Fibroblast of the aortic adventitia (primary cell): ENCODE measurements around the gene RBM7. TPM values are rescaled to one million over a fixed set of nuclear protein-coding genes. Genes with fewer than 3 reads are reported as not detected.

Source experiments
- DNase-seq: peaks from one replicate; pipeline ENCODE4 v3.0.0-alpha.2; 2010; ENCODE audit warnings: low read depth
- H3K4me3 ChIP-seq: 2 replicates; pipeline ENCODE4 v1.5.1; 2011; ENCODE audit warnings: low read depth, mild to moderate bottlenecking, control low read depth, low read length, moderate library complexity
- CTCF ChIP-seq: IDR thresholded peaks from 2 replicates; pipeline ENCODE4 v1.5.1; 2011; ENCODE audit warnings: mild to moderate bottlenecking, low read length, control low read depth, inconsistent platforms; ENCODE audit not compliant: insufficient read depth
- total RNA-seq: library from RNA; depleted of rRNA; stranded (reverse); fragments of >200 nt; gene quantifications from 2 replicates; pipeline ENCODE4 v1.2.3, GENCODE V29; 2012; ENCODE audit warnings: low replicate concordance

RBM7 gene
- total RNA-seq, 1 donor: 45.6 TPM

- H3K4me3 ChIP-seq: no peak overlapping the region
- no peak for DNase-seq
- no peak for TF ChIP-seq CTCF
Measured at GRCh38 chr11:114433376-114433775, 32.9 kb downstream of the RBM7 start.

- H3K4me3 ChIP-seq: no peak overlapping the region
- DNase-seq: no peak
- no peak for TF ChIP-seq CTCF
Measured at GRCh38 chr11:114438303-114438702, 37.8 kb downstream of the RBM7 start.

- peak; percentile 93 for DNase-seq
- TF ChIP-seq CTCF: peak; percentile 17
- H3K4me3 ChIP-seq: peak within 1 kb of the TSS; percentile 96
Measured at GRCh38 chr11:114439229-114440120, 39.0 kb downstream of the RBM7 start, which contains the start of gene REXO2. Gene REXO2 (plus strand): TSS chr11:114439467. CDS start chr11:114439529, 62 bp downstream.

GRCh38 chr11:114440121-114440860, 39.8 kb downstream of the RBM7 start:
- TF ChIP-seq CTCF: no peak
- DNase-seq: peak; percentile 49
- H3K4me3 ChIP-seq: peak overlapping the region; percentile 96

DNA sequence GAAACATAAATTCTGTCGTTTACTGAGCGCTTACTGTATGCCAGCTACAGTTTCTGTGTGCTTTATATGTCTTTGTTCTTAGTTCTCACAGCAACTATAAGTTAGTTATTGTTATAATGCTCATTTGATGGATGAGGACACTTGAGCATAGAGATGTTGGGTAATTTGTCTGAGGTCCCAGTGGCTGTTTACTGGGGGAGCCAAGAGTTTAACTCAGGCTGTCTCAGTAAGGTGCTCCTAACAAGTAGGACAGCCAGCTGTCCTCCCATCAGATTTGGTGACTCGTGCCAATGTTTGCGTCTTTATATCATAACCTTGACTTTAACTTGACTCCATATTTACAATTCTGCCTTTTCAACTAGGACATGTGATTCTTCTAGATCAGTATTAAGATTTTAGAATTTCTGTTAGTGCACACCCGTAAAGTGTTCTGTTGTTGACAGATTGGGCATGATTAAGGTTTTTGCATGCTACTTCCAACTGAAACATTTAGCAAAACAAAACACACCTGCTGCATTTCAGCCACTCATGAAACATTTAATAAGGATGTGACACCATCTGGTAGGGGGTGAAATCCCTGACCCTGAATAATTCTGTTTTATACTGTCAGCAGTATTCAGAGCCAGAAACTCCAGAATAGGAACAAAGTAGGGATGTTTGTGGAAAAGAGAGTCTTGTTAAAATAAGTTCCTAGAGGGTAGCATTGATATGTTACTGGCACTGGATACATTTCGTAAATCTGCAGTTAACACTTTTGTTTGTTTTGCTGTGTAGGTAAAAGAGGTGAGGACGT, 40.7 kb downstream of the RBM7 start:
- no peak for TF ChIP-seq CTCF
- peak overlapping the region; percentile 96 for H3K4me3 ChIP-seq
- no peak for DNase-seq

DNA sequence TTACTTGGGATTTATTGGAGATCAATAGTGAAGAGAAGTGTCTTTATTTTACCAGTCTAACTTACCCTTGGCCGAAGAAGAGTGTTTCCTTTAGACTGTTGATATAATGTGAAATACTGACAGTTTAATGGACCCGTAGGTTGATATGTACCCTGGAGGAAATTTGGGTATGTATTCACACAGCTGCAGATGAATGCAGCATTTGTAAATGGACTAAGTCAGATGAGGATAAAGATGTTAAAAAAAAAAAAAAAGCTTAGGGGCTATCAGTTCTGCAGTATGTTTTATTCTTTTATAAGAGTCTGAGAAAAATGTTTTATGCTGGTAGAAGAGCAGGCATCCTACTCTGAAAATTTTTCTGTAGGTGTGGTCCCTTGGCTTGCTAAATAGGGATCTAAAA, 41.5 kb downstream of the RBM7 start:
- TF ChIP-seq CTCF: no peak
- peak; percentile 22 for DNase-seq
- H3K4me3 ChIP-seq: peak overlapping the region; percentile 96
